ENCODE data around the gene SEPTIN2. TPM values are rescaled to one million over a fixed set of nuclear protein-coding genes. Genes with fewer than 3 reads are reported as not detected.
"Not testable (repeated sequence)": the region's sequence is repeated elsewhere in the genome, so short reads cannot be mapped to it uniquely, and the experiment has no call there.

SEPTIN2 gene
- total RNA-seq, 1 donor, result 218 TPM

DNA sequence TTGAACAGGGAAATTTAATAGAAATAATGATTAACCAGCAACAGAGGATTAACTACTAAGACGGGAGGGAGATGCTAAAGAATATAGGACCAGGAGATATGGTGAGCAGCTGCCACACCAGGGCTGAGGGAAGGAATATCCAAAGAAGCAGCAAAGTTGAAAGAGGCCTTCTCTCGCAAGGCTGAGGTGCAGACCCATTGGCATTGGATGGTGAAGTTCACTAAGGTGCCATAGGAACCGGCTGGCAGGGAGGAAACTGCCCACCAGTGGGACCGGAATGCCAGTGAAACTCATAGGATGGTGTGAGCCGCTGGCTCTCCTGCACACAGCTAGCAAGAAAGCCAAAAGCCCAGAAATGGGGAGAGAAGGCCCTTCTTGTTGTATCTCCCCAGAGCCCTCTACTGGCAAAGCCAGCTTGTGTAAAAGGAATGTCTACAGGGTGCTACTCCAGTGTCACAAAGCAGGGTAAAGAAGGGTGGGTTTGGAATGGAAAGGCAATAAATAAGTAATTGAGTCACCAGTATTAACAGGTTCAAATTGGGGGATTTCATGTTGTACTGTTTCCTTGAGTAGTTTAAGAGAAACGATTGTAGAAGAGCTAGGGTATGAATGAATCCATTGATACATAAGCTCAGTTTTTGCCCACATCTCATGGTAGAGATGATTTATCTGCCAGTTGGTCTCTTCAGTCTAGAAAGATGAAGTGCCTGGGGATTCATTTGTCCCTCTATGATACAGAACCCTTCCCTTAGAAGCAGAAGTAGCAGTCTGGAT is 76.4 kb downstream of the SEPTIN2 start:
- no peaks in the 10 kb centered on the region for H3K4me1 ChIP-seq (ENCODE audit: insufficient read depth, low read length)
- no peaks in the 10 kb centered on the region for H3K27me3 ChIP-seq (ENCODE audit: insufficient read depth, low read length)
- no peak overlapping the region for H3K4me3 ChIP-seq (ENCODE audit: low read length)
- no peaks in the 10 kb centered on the region for H3K9me3 ChIP-seq (ENCODE audit: low read depth, low read length)

DNA sequence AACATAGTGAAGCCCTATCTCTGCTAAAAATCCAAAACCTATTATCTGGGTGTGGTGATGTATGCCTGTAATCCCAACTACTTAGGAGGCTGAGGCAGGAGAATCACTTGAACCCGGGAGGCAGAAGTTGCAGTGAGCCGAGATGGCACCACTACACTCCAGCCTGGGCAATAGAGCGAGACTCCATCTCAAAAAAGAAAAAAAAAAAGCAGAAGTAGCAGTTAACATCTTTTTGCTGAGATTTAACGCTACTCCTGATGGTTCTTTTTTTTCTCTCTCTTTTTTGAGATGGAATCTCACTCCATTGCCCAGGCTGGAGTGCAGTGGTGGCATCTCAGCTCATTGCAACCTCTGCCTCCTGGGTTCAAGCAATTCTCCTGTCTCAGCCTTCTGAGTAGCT is 77.0 kb downstream of the SEPTIN2 start:
- not testable (repeated sequence) for H3K27me3 ChIP-seq (ENCODE audit: insufficient read depth, low read length); H3K9me3 ChIP-seq (ENCODE audit: low read depth, low read length); H3K4me3 ChIP-seq (ENCODE audit: low read length); H3K4me1 ChIP-seq (ENCODE audit: insufficient read depth, low read length)

DNA sequence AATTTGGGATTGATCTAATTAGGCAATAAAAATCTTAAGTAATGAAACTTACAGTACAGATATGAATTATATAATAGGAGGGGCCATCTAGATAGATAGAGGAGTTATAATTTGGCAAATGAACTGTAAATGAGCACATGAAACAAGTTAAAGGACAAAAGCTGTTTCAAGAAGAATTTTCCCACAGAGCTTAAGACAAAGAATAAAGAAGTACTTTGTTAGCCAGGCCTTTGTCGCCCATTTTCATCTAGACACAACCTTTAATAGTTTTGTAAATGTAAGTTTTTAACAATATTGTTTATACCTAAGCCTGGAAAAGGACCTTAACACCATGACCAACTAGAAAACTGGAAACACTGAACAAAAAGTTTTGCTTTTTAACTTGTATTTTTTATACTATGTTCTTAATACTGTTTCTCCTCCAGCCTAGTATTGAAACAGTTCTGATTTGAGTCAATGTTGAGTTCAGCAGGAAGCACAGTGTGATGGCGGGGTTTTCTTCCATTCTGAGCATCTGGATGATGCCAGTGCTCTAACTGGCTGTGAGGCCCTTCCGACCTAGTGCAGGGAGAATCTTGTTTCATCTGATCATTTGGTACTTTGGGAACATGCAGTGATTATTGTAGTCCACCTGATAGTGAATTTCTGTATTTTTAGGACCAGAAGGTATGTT is 77.9 kb downstream of the SEPTIN2 start:
- H3K9me3 ChIP-seq (ENCODE audit: low read depth, low read length), result no peaks in the 10 kb centered on the region
- no peaks in the 10 kb centered on the region for H3K4me1 ChIP-seq (ENCODE audit: insufficient read depth, low read length)
- H3K4me3 ChIP-seq (ENCODE audit: low read length), result no peak overlapping the region
- no peaks in the 10 kb centered on the region for H3K27me3 ChIP-seq (ENCODE audit: insufficient read depth, low read length)

DNA sequence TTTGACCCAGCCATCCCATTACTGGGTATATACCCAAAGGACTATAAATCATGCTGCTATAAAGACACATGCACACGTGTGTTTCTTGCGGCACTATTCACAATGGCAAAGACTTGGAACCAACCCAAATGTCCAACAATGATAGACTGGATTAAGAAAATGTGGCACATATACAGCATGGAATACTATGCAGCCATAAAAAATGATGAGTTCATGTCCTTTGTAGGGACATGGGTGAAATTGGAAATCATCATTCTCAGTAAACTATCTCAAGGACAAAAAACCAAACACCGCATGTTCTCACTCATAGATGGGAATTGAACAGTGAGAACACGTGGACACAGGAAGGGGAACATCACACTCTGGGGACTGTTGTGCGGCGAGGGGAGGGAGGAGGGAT is 81.1 kb downstream of the SEPTIN2 start:
- not testable (repeated sequence) for H3K27me3 ChIP-seq (ENCODE audit: insufficient read depth, low read length); H3K4me1 ChIP-seq (ENCODE audit: insufficient read depth, low read length); H3K9me3 ChIP-seq (ENCODE audit: low read depth, low read length); H3K4me3 ChIP-seq (ENCODE audit: low read length)

DNA sequence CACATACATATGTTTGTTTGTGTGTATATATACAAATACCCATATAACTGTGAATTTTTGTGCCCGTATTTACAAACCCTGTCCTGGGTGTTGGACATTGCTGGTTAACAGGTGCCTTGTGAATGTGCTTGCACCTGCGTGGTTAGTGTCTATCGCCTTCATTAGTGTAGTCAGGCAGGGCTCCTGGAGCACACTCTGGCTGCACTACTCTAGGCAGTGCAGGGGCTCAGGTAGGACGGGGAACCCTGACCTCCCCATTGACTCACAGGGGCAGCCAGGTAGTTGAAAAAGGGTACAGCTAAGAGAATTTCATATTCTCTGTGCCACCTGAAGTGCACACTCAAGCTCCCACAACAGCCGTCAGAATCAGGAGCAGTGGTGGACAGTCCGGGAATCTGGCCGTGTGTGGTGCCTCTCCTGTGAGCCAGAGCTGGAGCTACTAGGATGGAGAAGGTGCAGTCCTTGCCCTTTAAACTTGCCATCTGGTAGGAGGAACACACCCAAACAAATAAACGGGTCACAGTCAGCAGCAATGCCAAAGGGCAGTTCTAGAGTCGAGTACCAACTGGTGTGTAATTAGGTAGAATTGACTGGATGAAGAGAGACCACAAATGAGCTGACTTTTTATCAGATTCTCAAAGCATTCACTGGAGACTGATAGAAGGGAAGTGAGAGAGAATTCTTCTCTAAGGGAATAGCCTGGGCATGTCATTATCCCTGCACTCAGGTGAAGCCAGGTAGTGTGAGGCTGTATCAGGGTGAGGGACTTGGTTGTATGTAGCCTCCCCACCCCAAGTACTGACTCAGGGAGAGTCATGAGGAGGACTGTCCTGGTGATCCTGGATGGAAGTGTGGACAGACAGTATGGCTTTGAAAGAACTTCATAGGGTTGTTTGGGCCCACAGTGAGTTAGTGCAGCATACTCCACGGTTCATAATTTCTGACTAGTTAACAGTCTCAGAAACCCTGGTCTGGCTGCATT is 84.5 kb downstream of the SEPTIN2 start:
- H3K27me3 ChIP-seq (ENCODE audit: insufficient read depth, low read length), result no peaks in the 10 kb centered on the region
- H3K9me3 ChIP-seq (ENCODE audit: low read depth, low read length), result no peaks in the 10 kb centered on the region
- no peak overlapping the region for H3K4me3 ChIP-seq (ENCODE audit: low read length)
- H3K4me1 ChIP-seq (ENCODE audit: insufficient read depth, low read length), result no peaks in the 10 kb centered on the region

Other genes starting within 250 kb of the SEPTIN2 start
- gene MTERF4, start 213.6 kb upstream of the SEPTIN2 start, total RNA-seq, result 103 TPM
- 101 TPM for gene PASK, start 166.5 kb upstream of the SEPTIN2 start, total RNA-seq
- 27.2 TPM for gene PPP1R7, start 165.5 kb upstream of the SEPTIN2 start, total RNA-seq
- gene ANO7, start 127.2 kb upstream of the SEPTIN2 start, total RNA-seq, result 0.10 TPM
- gene HDLBP, start 253 bp upstream of the SEPTIN2 start, total RNA-seq, result 121 TPM
- gene FARP2, start 40.4 kb downstream of the SEPTIN2 start, total RNA-seq, result 27.6 TPM
- 59.9 TPM for gene STK25, start 192.7 kb downstream of the SEPTIN2 start, total RNA-seq
- 0.52 TPM for gene BOK, start 242.8 kb downstream of the SEPTIN2 start, total RNA-seq

Data from mononuclear cell (primary cell).